Skeletal muscle satellite cell (primary cell): ENCODE results near the gene EAPP.
"Not testable (repeated sequence)": the region's sequence is repeated elsewhere in the genome, so short reads cannot be mapped to it uniquely, and the experiment has no call there.

ENCODE experiments used
- H3K27me3 ChIP-seq: 2 replicates; pipeline ENCODE4 v1.7.0; 2013; ENCODE audit warnings: low read length; ENCODE audit not compliant: control insufficient read depth, insufficient read depth
- H3K36me3 ChIP-seq: 2 replicates; pipeline ENCODE4 v1.7.0; 2013; ENCODE audit warnings: mild to moderate bottlenecking, control low read depth, low read length; ENCODE audit not compliant: insufficient read depth
- H3K4me1 ChIP-seq: 2 replicates; pipeline ENCODE4 v1.7.0; 2013; ENCODE audit warnings: low read length; ENCODE audit not compliant: control insufficient read depth, insufficient read depth
- H3K4me2 ChIP-seq: 2 replicates; pipeline ENCODE4 v1.7.0; 2013; ENCODE audit warnings: mild to moderate bottlenecking, low read length
- H3K4me3 ChIP-seq: 2 replicates; pipeline ENCODE4 v1.7.0; 2013; ENCODE audit warnings: low read length
- H3K9ac ChIP-seq: 2 replicates; pipeline ENCODE4 v1.7.0; 2013; ENCODE audit warnings: mild to moderate bottlenecking, low read depth, low read length, moderate library complexity
- H3K9me3 ChIP-seq: replicated peaks from 2 replicates; pipeline ENCODE4 v1.7.0; 2013; ENCODE audit warnings: mild to moderate bottlenecking, control low read depth, low read length

Gene EAPP

GRCh38 chr14:34498684-34499412 is 40.7 kb downstream of the EAPP start:
- H3K4me2 ChIP-seq: no peak overlapping the region
- no peaks in the 10 kb centered on the region for H3K9me3 ChIP-seq
- no peaks in the 10 kb centered on the region for H3K36me3 ChIP-seq
- H3K9ac ChIP-seq: no peak overlapping the region
- H3K27me3 ChIP-seq: no peaks in the 10 kb centered on the region
- peaks cover 37% of the 10 kb centered on the region for H3K4me1 ChIP-seq
- H3K4me3 ChIP-seq: no peak overlapping the region

GRCh38 chr14:34496679-34497513 is 42.6 kb downstream of the EAPP start:
- Histone ChIP-seq H3K27me3 (no peaks in the 10 kb centered on the region), H3K4me1 (peaks cover 22% of the 10 kb centered on the region), H3K4me3 (peak overlapping the region; percentile 26), H3K36me3 (no peaks in the 10 kb centered on the region), H3K9ac (peak overlapping the region; percentile 75), H3K4me2 (peak overlapping the region; percentile 69), H3K9me3 (no peaks in the 10 kb centered on the region)

DNA sequence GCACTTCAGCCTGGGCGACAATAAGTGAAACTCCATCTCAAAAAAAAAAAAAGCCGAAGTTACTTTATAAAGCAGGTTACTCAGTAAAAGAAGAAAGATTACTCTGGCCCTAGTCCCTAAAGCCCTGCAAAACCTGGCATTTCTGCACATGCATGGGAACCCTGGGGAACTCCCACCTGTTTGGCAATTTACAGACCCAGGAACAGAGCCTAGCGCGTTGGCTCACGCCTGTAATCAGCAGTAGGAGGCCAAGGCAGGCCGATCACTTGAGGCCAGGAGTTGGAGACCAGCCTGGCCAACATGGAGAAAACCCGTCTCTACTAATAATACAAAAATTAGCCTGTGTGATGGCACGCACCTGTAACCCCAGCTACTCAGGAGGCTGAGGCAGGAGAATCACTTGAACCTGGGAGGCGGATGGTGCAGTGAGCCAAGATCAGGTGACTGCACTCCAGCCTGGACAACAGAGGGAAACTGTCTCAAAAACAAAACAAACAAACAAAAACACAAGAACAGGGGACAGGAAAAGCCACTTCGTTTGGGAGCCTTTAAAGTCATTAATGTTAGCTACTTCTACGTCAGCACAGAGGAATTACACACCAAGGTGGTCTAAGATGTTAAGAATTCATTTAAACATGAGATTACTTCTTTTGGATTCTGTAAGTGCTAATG is 43.4 kb downstream of the EAPP start:
- Histone ChIP-seq H3K4me2 (peak overlapping the region; percentile 69), H3K9ac (peak overlapping the region; percentile 10), H3K27me3 (no peaks in the 10 kb centered on the region), H3K4me3 (no peak overlapping the region), H3K4me1 (peaks cover 21% of the 10 kb centered on the region), H3K36me3 (no peaks in the 10 kb centered on the region), H3K9me3 (no peaks in the 10 kb centered on the region)

DNA sequence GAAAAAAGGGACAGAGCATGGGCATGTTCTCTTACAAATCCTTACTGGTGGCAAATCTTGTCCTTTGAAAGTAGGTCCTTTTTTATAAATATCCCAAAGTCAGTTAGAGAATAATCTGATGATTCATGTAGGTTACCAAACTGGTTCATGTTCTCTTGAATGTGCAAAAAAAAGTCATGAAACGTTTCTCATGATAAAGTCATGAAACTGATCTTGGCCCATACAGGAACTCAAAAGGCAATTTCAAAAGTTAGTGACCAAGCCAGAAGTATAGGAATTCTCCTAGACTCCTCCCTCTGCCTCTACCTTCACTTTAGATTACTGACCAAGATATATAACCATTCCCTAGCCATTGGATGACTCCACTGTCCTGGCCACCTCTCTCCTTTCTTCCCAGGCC is 50.2 kb downstream of the EAPP start:
- no peaks in the 10 kb centered on the region for H3K27me3 ChIP-seq
- H3K9ac ChIP-seq: no peak overlapping the region
- no peaks in the 10 kb centered on the region for H3K9me3 ChIP-seq
- H3K4me2 ChIP-seq: no peak overlapping the region
- peaks cover 2% of the 10 kb centered on the region for H3K4me1 ChIP-seq
- H3K4me3 ChIP-seq: no peak overlapping the region
- H3K36me3 ChIP-seq: no peaks in the 10 kb centered on the region

DNA sequence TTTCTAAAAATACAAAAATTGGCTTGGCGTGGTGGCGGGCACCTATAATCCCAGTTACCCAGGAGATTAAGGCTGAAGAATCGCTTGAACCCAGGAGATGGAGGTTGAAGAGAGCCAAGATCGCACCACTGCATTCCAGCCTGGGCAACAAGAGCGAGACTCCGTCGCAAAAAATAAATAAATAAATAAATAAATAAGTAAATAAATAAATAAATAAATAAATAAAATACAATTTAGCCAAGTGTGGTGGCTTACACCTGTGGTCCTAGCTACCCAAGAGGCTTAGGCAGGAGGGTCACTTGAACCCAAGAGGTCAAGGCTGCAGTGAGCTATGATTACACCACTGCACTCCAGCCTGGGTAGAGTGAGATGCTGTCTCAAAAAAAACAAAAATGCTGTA is 51.0 kb downstream of the EAPP start:
- no peaks in the 10 kb centered on the region for H3K9me3 ChIP-seq
- H3K4me2 ChIP-seq: no peak overlapping the region
- H3K36me3 ChIP-seq: no peaks in the 10 kb centered on the region
- H3K4me1 ChIP-seq: peaks cover 2% of the 10 kb centered on the region
- no peak overlapping the region for H3K4me3 ChIP-seq
- no peak overlapping the region for H3K9ac ChIP-seq
- H3K27me3 ChIP-seq: no peaks in the 10 kb centered on the region

DNA sequence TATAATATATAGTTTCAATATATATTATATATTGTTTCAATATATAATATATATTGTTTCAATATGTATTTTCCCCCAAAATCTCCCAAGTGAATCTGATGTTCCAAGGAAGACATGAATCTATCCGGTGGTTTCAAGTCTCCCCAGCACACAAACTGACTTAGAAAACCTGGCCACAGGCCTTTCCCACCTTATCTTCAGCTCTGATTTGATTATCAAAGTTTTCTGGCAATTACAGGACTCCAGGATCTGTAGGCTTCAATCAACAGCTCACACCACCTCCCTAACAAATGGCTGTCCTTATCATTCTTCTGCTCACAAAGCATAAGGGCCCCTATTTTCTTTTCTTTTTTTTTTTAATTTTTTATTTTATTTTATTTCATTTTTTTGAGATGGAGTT is 54.8 kb downstream of the EAPP start:
- no peaks in the 10 kb centered on the region for H3K27me3 ChIP-seq
- H3K9me3 ChIP-seq: no peaks in the 10 kb centered on the region
- H3K4me3 ChIP-seq: no peak overlapping the region
- no peak overlapping the region for H3K9ac ChIP-seq
- H3K4me1 ChIP-seq: no peaks in the 10 kb centered on the region
- no peak overlapping the region for H3K4me2 ChIP-seq
- H3K36me3 ChIP-seq: no peaks in the 10 kb centered on the region

- Histone ChIP-seq H3K4me3 (no peak overlapping the region), H3K9me3 (no peaks in the 10 kb centered on the region), H3K4me2 (no peak overlapping the region), H3K36me3 (no peaks in the 10 kb centered on the region), H3K4me1 (no peaks in the 10 kb centered on the region), H3K9ac (no peak overlapping the region), H3K27me3 (no peaks in the 10 kb centered on the region)
Observed at GRCh38 chr14:34482463-34482862, 57.0 kb downstream of the EAPP start.

DNA sequence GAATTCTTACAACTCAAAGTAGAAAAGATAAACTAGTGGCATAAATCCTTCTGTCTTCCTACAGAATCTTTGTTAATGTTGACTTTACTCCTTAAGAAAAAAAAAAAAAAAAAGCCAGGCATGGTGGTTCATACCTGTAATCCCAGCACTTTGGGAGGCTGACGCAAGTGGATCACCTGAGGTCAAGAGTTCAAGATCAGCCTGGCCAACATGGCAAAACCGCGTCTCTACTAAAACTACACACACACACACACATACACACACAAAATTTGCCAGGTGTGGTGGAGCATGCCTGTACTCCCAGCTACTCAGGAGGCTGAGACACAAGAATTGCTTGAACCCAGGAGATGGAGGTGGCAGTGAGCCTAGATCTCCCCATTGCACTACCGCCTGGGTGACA is 59.8 kb downstream of the EAPP start:
- Histone ChIP-seq H3K4me2 (no peak overlapping the region), H3K4me3 (no peak overlapping the region), H3K9me3 (no peaks in the 10 kb centered on the region), H3K9ac (no peak overlapping the region), H3K36me3 (no peaks in the 10 kb centered on the region), H3K4me1 (no peaks in the 10 kb centered on the region), H3K27me3 (no peaks in the 10 kb centered on the region)

DNA sequence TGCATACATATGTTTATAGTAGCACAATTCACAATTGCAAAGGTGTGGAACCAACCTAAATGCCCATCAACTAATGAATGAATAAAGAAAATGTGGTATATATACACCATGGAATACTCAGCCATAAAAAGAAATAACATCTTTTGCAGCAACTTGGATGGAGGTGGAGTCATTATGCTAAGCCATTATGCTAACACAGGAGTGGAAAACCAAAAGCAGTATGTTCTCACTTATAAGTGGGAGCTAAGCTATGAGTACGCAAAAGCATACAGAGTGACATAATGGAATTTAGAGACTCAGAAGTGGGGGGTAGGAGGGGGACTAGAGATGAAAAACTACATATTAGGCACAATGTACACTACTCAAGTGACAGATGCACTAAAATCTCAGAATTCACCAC is 61.2 kb downstream of the EAPP start:
- Histone ChIP-seq H3K4me1 (no peaks in the 10 kb centered on the region), H3K9ac (no peak overlapping the region), H3K27me3 (no peaks in the 10 kb centered on the region), H3K36me3 (no peaks in the 10 kb centered on the region), H3K4me2 (no peak overlapping the region), H3K4me3 (no peak overlapping the region), H3K9me3 (no peaks in the 10 kb centered on the region)

- not testable (repeated sequence) for H3K9me3 ChIP-seq, H3K36me3 ChIP-seq, H3K9ac ChIP-seq, H3K4me2 ChIP-seq, H3K27me3 ChIP-seq, H3K4me3 ChIP-seq, H3K4me1 ChIP-seq
Observed at GRCh38 chr14:34476036-34476435, 63.5 kb downstream of the EAPP start.

GRCh38 chr14:34475163-34475562 is 64.3 kb downstream of the EAPP start:
- Histone ChIP-seq H3K36me3 (no peaks in the 10 kb centered on the region), H3K9ac (no peak overlapping the region), H3K4me3 (no peak overlapping the region), H3K4me2 (no peak overlapping the region), H3K4me1 (no peaks in the 10 kb centered on the region), H3K27me3 (peaks cover 9% of the 10 kb centered on the region), H3K9me3 (no peaks in the 10 kb centered on the region)
